Testis (tissue), 2 donors: ENCODE measurements around the gene SYT1.

Experiments
- CTCF ChIP-seq, 3 experiments: fragments of 450-650 bp in 2 of 3; fragments of 200-600 bp in 1 of 3; sonication (generic) in 1 of 3; IDR thresholded peaks; one replicate each; pipeline ENCODE4 v1.5.1; 2016 to 2019; ENCODE audit warnings: antibody characterized with exemption in 3 of 3, mild to moderate bottlenecking in 2 of 3, moderate library complexity in 1 of 3
- POLR2A ChIP-seq: fragments of 450-650 bp; IDR thresholded peaks from one replicate; pipeline ENCODE4 v1.6.1; 2017; ENCODE audit warnings: antibody characterized with exemption, mild to moderate bottlenecking, moderate library complexity

- TF ChIP-seq CTCF (IDR thresholded peaks at IDR 0.05): no peak
- no peak for TF ChIP-seq POLR2A
Measured at GRCh38 chr12:79296133-79296532, 431.6 kb downstream of the SYT1 start.
